Measurements from ENCODE around the gene BICDL2.
"Not testable (repeated sequence)": the region's sequence is repeated elsewhere in the genome, so short reads cannot be mapped to it uniquely, and the experiment has no call there.

DNA sequence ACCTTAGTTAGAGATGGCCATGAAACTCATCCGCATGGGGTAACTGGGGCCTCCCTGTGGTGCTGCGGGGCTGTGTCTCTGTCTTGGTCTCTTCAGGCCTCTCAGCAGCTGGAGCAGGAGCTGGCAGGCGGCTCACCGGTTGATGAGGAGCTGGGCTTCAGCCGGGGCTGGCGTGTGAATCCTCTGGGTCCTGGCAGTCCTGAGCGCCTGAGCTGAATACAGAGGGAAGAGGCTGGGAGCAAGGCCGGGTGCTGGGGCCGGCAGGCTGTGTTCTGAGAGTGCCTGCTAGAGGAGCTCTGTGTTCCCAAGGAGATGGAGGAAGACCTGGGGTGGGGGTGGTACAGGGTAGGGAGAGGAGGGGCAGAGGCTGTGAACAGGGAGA lies 19.0 kb upstream of the BICDL2 start:
- not testable (repeated sequence) for TF ChIP-seq ZNF70, RARB, ZFP30 (CRISPR knock-in tag; IDR thresholded peaks at IDR 0.05)
- TF ChIP-seq, protein P1, sequence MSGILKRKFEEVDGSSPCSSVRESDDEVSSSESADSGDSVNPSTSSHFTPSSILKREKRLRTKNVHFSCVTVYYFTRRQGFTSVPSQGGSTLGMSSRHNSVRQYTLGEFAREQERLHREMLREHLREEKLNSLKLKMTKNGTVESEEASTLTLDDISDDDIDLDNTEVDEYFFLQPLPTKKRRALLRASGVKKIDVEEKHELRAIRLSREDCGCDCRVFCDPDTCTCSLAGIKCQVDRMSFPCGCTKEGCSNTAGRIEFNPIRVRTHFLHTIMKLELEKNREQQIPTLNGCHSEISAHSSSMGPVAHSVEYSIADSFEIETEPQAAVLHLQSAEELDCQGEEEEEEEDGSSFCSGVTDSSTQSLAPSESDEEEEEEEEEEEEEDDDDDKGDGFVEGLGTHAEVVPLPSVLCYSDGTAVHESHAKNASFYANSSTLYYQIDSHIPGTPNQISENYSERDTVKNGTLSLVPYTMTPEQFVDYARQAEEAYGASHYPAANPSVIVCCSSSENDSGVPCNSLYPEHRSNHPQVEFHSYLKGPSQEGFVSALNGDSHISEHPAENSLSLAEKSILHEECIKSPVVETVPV (CRISPR knock-in tag; IDR thresholded peaks at IDR 0.05), result not testable (repeated sequence)

Data from SK-N-SH treated with all-trans-retinoic acid at 6 μM for 48 hours (cell line).